GM10266 (cell line): ENCODE data around the gene RUVBL2.

Source experiments
- DNase-seq: peaks from one replicate; pipeline ENCODE4 v3.0.0; 2012; ENCODE audit errors: extremely low spot score
- TF ChIP-seq, protein P1 (sequence below): IDR thresholded peaks from 2 replicates; pipeline ENCODE4 v1.5.1; 2012; ENCODE audit warnings: mild to moderate bottlenecking, low read depth; ENCODE audit not compliant: control insufficient read depth, insufficient read depth; ENCODE audit errors: missing control alignments

RUVBL2 gene

DNA sequence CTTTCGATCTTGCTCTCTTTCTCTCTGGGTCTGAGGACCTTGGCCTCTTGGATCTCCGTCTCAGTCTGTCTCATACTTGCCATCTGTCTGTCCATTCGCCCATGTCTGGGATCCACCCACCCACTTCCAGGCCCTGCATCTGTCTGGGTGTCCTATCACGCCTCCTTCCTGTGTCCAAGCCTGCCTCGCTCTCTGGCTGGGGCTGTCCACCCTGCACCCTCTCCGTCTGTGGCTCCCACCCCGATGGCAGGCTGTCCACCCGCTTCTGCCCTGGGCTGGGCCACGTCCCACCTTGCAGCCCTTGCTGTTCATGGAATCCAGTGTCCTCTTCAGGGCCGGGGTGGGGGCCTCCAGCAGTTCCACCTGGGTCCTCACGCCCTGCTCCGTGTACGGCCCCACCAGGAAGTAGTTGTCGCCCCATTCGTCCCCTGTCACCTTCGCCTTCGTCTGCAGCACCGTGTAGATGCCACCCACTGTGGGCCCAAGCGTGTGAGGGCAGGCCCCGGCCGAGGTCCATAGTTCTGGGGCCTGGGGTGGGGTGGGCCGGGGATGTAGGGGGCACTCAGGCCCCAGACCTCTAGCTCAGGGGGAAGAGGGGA, 2.6 kb upstream of the RUVBL2 start:
- DNase-seq = no peak
- TF ChIP-seq, protein P1, sequence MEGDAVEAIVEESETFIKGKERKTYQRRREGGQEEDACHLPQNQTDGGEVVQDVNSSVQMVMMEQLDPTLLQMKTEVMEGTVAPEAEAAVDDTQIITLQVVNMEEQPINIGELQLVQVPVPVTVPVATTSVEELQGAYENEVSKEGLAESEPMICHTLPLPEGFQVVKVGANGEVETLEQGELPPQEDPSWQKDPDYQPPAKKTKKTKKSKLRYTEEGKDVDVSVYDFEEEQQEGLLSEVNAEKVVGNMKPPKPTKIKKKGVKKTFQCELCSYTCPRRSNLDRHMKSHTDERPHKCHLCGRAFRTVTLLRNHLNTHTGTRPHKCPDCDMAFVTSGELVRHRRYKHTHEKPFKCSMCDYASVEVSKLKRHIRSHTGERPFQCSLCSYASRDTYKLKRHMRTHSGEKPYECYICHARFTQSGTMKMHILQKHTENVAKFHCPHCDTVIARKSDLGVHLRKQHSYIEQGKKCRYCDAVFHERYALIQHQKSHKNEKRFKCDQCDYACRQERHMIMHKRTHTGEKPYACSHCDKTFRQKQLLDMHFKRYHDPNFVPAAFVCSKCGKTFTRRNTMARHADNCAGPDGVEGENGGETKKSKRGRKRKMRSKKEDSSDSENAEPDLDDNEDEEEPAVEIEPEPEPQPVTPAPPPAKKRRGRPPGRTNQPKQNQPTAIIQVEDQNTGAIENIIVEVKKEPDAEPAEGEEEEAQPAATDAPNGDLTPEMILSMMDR = no peak

GRCh38 chr19:48991873-48992580, 1.7 kb upstream of the RUVBL2 start:
- TF ChIP-seq, protein P1 = no peak
- no peak for DNase-seq

DNA sequence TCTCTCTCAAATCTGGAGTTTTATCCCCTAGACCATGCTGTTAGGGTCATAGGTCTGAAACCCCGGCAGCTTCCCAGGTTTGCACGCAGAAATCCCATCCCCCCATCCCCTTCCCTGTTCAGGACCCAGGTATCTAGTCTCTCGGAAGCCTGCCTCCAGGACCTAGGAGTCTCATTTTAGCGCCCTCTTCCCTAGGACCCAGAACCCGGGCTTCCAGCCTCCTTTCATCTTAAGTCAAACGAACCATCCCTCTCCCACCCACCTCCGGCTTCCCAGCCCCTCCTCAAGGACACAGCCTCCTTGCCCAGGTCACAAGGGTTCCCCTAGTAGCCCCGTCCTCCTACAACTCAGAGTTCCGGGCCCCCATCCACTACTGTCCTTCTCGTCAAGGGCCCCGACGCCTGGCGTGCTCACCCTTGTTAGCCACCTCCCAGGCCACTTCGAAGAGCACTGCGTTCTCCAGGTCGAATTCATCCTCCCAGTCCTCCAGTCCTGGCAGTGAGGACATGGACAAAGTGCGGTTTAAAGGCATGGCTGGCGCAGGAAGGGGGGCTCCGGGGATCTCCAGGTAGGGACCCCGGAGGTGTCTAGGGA, 1.0 kb upstream of the RUVBL2 start:
- DNase-seq = no peak
- TF ChIP-seq, protein P1 = no peak

DNA sequence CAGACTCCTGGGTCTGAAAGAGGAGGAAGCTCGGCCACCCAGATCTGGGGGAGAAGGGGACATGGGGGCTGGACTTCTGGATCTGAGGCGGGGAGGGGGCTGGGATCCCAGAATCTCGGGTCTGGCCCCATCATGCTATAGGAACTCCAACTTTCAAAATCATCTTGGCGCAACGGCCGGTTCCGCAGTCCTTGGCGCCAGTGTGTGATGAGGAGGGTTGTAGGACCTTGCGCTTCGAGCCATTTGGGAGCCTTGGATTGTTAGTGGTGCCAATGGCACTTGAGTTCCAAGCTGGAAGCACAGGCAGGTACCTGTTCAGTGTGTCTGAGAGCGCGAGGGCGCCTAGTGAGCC, 324 bp downstream of the RUVBL2 start:
- TF ChIP-seq, protein P1 = no peak
- DNase-seq = no peak

- TF ChIP-seq, protein P1 = peak; percentile 61
- DNase-seq = no peak
Observed at GRCh38 chr19:48997972-48998371, 4.3 kb downstream of the RUVBL2 start.

DNA sequence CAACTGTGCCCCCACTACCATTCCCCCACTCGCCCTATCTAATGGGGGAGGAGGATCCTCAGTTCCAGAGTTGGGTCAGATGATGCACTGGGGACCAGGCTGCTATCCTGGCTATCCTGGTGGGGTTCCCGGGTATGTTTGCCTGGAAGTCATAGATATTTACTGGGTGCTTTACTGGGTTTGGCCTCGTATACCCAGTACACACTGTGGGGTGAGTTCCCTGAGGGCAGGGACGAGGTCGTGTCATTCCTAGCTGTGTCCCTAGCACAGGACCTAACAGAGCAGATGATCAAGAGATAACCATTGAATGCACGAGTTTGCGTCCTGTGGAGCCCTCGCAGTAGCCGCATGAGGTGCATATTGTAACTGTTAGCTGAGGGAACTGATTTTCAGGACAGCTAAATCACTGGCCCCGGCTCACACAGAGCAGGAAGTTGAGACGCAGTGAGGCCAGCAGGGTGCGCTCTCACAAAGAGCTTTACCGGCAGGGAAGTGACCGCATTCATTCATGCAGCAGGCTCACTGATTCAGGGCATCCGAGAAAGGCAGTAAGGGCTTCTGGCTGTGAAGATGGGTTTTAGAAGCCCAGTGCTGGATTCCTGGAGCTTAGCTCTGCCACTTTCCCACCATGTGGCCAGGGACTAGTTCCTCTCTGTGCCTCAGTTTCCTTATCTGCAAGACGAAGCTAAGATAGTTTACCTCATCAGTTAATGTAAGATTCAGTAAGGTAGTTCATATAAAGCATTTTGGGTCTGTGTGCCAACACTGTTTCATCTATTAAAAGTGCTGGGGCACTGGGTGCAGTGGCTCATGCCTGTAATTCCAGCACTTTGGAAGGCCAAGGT, 6.0 kb downstream of the RUVBL2 start:
- TF ChIP-seq, protein P1 = peak; percentile 59
- no peak for DNase-seq
